NB4 (cell line): ENCODE data around the gene ARHGAP19.

ENCODE experiments used
- POLR2A ChIP-seq: IDR thresholded peaks from 2 replicates; pipeline ENCODE4 v1.6.1; 2011; ENCODE audit warnings: mild to moderate bottlenecking; ENCODE audit not compliant: insufficient read length; ENCODE audit errors: extremely low read depth
- TF ChIP-seq, protein P1 (sequence below): IDR thresholded peaks from one replicate; pipeline ENCODE4 v1.5.1; 2012; ENCODE audit warnings: low read depth, low read length

GRCh38 chr10:97256356-97256755 lies 36.1 kb downstream of the ARHGAP19 start:
- TF ChIP-seq, protein P1, sequence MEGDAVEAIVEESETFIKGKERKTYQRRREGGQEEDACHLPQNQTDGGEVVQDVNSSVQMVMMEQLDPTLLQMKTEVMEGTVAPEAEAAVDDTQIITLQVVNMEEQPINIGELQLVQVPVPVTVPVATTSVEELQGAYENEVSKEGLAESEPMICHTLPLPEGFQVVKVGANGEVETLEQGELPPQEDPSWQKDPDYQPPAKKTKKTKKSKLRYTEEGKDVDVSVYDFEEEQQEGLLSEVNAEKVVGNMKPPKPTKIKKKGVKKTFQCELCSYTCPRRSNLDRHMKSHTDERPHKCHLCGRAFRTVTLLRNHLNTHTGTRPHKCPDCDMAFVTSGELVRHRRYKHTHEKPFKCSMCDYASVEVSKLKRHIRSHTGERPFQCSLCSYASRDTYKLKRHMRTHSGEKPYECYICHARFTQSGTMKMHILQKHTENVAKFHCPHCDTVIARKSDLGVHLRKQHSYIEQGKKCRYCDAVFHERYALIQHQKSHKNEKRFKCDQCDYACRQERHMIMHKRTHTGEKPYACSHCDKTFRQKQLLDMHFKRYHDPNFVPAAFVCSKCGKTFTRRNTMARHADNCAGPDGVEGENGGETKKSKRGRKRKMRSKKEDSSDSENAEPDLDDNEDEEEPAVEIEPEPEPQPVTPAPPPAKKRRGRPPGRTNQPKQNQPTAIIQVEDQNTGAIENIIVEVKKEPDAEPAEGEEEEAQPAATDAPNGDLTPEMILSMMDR: no peak
- no peak for TF ChIP-seq POLR2A
